NCI-H69 (cell line): ENCODE data around the gene CSF3R.
"Not testable (repeated sequence)": the region's sequence is repeated elsewhere in the genome, so short reads cannot be mapped to it uniquely, and the experiment has no call there.

Source experiments
- DNase-seq: peaks from one replicate; lab custom pipeline; 2025; lab: John Stamatoyannopoulos, UW

Gene CSF3R

GRCh38 chr1:36513676-36514473 is 31.2 kb upstream of the CSF3R start:
- no peak for DNase-seq

GRCh38 chr1:36512842-36513241 is 30.1 kb upstream of the CSF3R start:
- no peak for DNase-seq

DNA sequence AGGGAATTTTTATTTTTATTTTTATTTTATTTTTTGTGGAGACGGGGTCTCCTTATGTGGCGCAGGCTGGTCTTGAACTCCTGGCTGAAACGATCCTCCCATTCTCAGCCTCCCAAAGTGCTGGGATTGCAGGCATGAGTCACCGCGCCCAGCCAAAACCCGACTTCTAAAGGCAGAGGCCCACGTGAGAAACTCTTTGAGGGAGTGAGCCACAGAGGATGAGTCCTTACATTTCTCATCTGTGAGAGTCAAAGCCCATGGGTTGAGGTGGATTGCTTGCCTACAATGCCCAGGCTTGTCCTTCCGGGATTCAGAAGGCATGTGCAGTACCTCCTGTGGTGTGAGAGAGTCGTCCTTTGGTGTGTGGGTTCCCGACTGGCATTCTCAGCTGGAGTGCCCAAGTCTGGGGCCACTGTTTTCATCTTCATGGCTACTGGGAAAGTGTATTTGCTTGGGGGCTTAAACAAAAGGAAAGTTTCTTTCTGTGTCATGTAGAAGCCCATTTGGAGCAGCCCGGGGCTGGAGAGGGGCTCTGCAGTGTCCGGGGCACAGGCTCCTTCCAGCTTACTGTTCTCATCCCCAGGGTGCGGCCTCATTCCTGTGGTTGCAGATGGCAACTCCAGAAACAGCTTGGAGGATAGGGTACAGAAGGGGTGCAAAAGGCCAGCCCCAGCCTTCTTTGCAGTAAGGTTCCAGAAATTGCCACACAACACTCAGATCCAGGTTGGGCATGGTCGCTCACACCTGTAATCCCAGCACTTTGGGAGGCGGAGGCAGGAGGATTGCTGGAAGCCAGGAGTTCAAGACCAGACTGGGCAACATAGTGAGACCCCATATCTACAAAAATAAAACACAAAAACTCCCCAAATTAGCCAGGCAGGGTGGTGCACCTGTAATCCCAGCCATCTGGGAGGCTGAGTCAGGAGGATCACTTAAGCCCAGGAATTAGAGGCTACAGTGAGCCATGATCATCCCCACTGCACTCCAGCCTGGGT is 29.4 kb upstream of the CSF3R start:
- peak; percentile 25 for DNase-seq

DNA sequence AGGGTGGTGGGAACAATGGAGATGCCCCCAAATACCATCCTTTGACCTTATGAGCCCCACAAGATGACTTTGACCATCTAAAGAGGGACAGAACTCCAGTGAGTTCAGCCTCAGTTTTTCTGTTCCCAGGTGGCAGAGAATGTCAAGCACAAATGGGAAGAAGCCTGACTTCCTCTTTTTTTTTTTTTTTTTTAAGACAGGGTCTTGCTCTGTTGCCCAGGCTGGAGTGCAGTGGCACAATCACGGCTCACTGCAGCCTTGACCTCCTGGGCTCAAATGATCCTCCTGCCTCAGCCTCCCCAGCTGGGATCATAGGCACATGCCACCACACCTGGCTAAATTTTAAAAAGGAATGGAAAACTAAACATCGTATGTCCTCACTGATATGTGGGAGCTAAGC is 28.5 kb upstream of the CSF3R start:
- DNase-seq: not testable (repeated sequence)

GRCh38 chr1:36510418-36510817 is 27.7 kb upstream of the CSF3R start:
- peak; percentile 7 for DNase-seq

DNA sequence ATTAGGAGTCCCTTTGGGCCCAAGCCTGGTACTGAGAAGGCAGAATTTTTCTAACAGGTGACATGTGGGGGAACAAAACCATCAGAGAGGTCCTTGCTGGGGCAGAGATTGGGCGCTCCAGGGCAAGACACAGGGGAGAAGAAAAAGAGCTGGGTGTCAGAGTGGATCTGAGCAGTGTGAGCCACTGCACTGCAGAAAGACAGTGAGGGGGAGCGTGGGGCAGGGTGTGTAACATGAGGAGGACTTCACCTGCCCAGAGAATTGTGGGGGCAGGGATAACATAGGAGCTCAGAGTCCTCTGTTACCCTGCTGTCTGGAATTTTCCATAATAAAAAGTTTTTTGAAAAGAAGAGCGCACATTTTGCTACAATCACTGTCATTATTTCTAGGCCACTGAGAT is 25.5 kb upstream of the CSF3R start:
- no peak for DNase-seq

- DNase-seq: no peak
Observed at GRCh38 chr1:36506276-36506920, 23.7 kb upstream of the CSF3R start.

DNA sequence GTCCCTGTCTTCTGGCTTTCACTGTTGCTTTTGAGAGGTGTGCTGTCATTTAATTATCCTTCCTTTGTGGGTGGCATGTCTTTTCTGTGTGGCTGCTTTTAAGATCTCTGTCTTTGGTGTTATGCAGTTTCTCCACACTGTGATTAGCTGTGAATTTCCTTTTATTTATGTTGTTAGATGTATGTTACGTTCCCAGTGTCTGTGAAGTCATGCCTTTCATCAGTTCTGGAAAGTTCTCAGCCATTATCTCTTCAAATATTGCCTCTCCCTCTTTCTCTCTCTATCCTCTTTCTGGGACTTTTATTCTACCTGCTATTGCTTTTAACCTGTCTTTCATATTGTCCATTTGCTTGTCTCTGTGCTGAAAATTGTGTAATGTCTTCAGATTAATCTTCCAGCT is 21.0 kb upstream of the CSF3R start:
- no peak for DNase-seq

DNA sequence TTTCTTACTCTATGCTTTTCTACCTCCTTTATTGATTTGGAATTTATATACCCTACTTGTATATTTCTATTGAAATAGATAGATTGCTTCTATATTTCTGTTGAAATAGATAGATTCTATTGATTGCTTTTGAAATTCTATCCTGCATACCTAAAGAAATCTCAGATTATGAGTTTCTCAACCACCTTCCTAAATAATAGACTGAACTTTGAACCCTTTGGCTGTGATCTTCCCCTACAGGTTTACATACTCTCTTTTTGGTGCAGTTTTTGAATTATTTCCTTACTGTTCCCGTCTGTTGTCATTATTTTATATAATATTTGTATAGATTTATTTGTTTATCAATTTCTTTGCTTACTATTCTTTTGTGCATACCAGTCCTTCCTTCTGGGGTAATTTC is 20.4 kb upstream of the CSF3R start:
- DNase-seq: no peak

- DNase-seq: no peak
Observed at GRCh38 chr1:36502616-36503015, 19.9 kb upstream of the CSF3R start.

- DNase-seq: not testable (repeated sequence)
Observed at GRCh38 chr1:36501911-36502310, 19.2 kb upstream of the CSF3R start.

- DNase-seq: no peak
Observed at GRCh38 chr1:36497207-36497606, 14.5 kb upstream of the CSF3R start.

DNA sequence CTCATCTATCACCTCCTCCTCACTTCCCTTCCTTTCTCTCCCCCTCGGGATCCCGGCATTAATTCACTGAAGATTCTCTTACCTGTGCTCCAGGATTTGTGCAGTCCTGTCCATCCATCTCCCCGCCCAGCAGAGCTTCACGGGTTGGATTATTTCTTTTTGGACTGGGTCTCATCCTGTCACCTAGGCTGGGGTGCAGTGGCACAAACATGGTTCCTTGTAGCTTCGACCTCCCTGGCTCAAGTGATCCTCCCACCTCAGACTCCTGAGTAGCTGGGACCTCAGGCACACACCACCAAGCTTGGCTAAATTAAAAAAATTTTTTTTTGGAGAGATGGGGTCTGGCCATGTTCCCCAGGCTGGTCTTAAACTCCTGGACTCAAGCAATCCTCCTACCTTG is 12.3 kb upstream of the CSF3R start:
- DNase-seq: no peak

DNA sequence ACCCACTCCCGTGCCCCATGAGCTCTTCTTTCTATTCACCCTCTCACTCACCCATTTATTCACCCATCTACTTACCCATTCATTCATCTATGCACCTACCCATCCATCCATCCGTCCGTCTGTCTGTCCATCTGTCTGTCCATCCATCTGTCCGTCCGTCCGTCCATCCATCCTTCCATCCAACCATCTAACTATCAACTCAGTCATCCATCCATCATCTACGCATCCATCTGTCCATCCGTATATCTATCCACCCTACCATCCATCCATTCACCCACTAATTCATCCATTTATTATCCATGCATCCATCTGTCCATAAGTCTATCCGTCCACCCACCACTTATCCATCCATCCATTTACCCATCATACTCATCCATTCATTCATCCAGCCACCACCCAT is 10.8 kb upstream of the CSF3R start:
- no peak for DNase-seq

DNA sequence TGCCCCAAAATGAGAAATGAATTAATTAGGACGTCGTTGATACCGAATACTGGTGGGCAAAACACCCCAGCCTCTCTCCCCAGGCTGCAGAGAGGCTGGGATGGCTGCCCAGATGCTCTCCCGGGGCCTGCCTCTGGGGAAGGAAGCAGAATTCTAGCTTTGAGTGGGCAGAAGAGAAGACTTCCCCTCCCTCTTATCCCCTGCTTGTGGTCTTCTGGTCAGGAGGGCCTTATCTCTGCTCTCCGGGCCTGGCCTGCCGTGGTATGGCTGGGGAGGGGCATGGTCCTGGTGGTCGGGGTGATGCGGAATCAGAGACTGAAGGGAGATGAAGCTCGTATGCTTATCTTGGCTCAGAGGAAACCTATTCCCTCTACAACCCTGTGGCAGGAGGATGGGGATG is 9.8 kb upstream of the CSF3R start:
- no peak for DNase-seq

- DNase-seq: not testable (repeated sequence)
Observed at GRCh38 chr1:36489258-36490051, 6.7 kb upstream of the CSF3R start.

DNA sequence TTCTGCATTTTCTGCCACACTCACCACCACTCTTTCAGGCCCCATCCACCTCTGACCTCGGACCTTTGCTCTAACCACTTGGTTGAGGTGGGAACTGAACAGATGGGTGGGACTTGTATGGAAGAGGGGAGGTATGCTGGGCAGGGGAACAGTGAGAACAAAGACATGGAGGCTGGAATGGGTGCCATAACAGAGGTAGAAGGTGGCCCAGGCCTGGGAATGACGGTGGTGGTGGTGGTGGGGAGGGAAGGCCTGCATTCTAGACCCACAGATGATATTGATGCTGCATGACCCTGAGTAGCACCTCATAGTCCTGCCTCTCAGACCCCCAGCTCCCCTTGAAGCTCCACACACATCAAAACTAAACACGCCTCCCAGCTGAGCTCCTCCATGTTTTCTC is 5.2 kb upstream of the CSF3R start:
- DNase-seq: no peak

- not testable (repeated sequence) for DNase-seq
Observed at GRCh38 chr1:36487336-36487725, 4.6 kb upstream of the CSF3R start.

DNA sequence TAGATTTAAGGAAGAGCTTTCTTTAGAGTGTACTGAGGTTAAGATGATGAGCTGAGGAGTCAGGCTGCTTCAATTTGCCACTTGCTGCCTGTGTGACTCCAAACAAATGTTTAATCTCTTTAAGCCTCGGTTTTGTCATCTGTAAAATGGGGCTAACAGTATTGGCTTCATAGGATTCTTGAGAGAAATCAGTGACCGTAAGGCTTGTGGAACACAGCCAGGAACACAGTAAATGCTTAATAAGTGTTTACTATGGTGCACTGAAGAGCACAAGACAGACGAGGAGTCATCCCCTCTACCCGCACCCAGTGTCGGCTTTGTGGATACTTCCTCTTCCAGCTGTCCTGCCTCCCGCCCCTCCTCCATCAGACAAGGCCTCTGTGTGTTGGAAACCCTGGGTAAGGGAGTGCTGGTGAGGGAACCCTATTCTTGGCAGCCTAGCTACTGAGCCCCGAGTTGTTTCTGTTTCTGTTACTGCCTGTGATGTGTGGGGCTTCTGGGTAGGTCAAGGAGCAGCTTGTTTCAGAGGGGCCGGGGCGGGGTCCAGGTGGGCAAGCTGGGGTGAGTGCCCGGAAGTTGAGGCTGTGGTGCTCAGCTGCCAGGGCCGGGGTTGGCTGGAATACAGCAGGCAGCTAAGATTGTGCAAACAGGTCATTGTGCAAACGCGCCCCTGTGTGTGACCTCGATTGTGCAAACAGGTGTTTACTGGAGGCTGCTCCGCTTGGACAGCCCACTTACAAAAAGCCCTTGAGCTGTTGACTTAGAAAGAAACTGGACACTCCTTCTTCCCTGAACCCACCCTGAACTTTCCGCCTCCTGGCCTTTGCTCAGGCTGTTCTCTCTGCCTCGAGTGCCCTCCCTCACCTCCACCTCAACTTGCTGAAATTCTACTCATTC is 4.0 kb upstream of the CSF3R start:
- peak; percentile 87 for DNase-seq

DNA sequence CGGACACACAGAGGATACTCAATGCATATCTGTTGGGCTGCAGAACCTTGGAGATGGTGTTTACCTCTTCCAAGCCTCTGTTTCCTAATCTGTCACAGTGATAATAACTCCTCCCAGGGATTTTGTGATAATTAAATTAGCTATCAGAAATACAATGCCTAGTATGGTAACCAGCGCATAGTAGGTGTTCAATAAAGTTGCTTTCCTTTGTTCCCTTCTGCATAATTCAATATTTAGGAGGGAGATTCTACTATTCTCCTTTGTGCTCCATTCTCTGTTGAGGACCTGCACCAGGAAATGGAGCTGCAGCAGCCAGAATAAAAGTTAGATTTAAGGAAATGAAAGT is 3.4 kb upstream of the CSF3R start:
- no peak for DNase-seq

GRCh38 chr1:36484099-36484498 is 1.4 kb upstream of the CSF3R start:
- DNase-seq: no peak
